Mesenteric fat pad (tissue), 1 donor: ENCODE measurements around the gene TRANK1. TPM values are rescaled to one million over a fixed set of nuclear protein-coding genes. Genes with fewer than 3 reads are reported as not detected.

ENCODE experiments used
- DNase-seq: peaks from one replicate; pipeline ENCODE4 v3.0.0-alpha.2; 2020; ENCODE audit warnings: low spot score
- total RNA-seq: library from RNA; stranded (reverse); fragmentation: NEBNext Ultra II Directional; extraction: Animal tissue kit (Norgen Biotek cat#: 25700); gene quantifications from one replicate; pipeline ENCODE4 v1.2.1, GENCODE V29; 2021
- donor health status: DM: yes; HTN: yes; CAD: no.

The TRANK1 gene
- total RNA-seq, 1 donor from 2014 or later = 14.7 TPM

DNA sequence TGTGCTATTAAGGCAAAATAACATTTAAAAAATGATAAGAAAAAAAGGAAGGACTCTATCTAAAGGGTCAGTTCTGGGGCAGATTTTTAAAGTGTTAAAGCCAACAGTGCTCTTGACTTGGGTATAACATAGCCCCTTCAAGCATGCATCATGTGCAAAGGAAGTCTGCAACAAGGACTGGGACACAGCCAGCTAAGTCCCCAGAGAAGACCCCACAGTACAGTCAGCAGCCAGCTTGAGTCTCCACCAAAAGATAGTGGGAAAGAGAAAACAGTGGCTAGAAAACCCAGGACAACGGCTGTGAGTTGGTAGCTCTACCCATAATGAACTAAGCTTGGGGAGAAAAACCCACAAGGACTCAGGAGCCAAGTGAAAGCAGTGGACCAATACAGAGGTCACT, 94.1 kb downstream of the TRANK1 start:
- no peak for DNase-seq

- no peak for DNase-seq
Measured at GRCh38 chr3:36846406-36846805, 98.4 kb downstream of the TRANK1 start.

DNA sequence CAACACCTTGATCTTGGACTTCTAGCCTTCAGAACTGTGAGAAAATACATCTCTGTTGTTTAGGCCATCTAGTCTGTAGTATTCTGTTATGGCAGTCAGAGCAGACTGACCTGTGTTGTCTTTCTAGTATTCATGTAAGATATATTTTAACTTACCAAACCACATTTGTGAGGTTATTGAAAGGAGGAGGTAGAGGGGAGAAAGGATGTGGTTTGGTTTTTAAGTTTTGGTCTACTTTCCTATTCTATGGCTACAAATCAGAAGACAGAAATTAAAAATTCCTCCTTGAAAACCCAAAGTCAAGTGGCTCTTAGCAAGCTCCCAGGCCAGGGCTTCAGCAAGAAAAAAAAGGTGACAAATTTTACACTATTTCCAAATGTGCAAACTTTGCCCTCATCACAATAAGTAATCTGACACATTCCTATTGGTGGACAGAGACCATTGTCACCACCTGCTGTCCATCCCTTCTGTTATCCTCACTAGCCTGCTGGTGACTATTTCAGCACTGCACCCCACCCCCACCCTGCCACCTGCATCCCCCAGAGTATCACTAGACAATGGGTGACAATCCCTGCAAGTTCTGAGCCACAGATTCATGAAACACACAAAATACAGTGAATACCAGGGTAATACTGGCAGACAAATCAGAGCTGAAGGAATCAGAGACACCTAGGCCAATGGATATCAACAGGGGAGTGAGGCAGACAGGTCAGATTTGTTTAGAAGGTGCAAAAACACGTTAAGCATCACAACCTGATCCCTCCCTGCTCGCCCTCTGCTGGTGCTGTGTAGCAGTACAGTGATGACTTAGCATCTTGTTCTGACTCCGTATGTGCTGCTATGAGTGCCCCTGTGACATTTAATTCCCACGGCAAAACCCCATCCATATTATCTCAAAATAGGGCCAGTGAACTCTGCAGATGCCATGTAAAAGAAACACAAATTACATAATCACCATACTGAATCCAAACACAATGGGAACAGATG, 101.5 kb downstream of the TRANK1 start:
- DNase-seq = no peak

GRCh38 chr3:36842275-36842674, 102.6 kb downstream of the TRANK1 start:
- DNase-seq = no peak

DNA sequence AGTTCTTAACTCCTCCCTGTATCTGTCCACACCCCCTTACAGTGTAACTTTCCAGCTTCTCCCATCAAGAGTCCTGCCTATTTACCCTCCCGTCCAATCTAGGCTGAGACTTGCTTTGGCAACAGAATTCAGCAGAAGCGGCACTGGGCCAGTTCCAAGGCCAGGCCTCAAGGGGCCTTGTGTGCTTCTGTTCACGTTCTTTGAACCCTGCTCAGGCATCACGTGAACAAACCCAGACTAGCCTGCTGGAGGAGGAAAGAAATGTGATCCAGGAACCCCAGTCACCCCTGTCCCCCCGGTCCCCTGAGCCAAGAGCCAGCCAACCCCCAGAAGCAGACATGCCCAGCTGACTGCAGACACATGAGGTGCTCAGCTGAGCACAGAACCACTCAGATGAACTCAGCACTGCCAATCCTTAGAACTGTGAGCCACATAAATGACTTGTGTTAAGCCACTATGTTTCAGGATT, 104.4 kb downstream of the TRANK1 start:
- DNase-seq = no peak

- no peak for DNase-seq
Measured at GRCh38 chr3:36837089-36837488, 107.8 kb downstream of the TRANK1 start.

DNA sequence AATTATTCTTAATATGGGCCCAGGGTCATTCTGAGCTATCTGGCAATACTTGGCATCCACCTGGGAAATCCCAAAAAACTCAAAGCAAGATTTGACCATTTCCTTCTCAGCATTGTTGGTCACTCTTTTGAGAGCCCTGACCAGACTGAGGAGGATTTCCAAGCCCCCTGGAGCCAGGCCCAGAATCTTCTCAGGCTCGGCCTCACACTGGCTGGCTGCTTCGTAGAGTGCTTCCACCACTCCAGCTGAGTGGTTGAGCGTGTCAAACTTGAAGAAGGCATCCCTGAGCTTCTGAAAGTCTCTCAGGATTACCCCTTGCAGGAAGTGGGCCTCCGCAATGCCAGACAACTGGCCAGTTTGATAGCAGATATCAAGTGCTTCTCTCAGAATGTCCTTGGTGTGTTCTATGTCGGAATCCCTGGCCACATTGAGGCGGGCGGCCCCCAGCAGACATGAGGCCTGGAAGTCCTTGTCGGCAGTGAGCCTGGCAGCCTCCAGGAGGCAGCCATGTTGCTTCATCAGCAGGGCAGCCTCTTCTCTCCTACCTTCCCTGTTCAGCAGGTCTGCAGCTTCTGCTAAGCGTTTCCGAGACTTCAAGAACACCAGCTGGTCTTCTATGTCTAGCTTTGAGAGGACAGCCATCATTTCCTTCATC, 111.6 kb downstream of the TRANK1 start:
- DNase-seq = no peak

DNA sequence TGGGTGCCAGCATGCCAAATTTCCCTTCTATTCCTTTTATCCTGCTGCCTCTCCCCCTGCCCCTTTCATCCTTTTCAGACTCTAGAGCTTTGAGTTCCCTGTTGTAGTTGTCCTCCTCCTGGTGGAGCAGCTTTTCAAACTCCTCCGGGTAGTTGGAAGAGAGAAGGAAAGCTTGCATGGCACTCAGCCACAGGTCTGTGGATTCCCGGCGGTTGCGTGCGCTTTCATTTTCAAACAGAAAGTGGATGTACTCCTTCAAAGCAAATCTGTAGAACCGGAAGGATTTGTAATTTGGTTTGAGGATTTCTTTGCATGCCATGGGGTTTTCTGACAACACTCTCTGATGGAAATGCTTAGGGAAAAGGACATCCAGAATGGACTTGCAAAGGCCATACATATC, 112.4 kb downstream of the TRANK1 start:
- DNase-seq = no peak

DNA sequence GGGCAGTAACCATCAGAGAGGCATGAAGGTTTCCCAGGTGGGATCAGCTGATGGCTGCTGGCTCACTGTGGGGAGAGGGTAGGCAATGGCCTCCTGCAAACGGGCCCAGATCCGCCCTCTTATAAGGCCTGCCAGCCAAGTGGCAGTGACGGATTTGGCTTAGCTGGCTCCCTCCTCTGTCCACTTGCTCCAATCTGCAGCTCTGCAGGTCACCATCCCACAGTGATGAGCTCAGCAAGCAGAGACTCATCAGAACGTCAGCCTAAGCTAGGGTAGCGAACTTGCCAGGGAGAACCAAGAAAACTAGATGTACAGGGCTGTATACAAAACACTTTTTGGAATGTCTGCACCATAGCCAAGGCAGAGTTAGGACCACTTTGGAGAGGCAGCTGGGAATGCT, 117.7 kb downstream of the TRANK1 start:
- no peak for DNase-seq

- no peak for DNase-seq
Measured at GRCh38 chr3:36826240-36826639, 118.6 kb downstream of the TRANK1 start.

GRCh38 chr3:36824443-36824842, 120.4 kb downstream of the TRANK1 start:
- DNase-seq = no peak

DNA sequence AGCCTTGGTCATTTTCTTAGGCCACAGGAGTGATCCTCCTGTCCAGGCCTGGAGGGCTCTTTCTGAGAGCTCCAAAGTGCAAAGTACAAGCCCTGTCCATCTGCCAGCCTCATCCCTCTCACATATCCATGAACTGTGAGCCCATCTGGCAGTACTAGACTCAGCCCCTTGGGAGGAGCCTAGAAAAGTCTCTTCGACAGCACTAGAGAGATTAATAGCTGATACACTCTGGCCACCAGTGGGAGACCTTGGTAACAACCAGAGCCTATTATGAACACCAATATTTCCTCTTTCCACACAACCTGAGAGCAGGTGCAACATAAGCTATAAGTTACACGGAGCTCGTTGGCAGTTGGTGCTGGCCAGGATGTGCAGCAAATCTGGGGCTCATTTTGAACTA, 121.0 kb downstream of the TRANK1 start:
- DNase-seq = no peak

- DNase-seq = no peak
Measured at GRCh38 chr3:36820083-36820482, 124.8 kb downstream of the TRANK1 start.

GRCh38 chr3:36817806-36818533, 126.9 kb downstream of the TRANK1 start:
- no peak for DNase-seq

DNA sequence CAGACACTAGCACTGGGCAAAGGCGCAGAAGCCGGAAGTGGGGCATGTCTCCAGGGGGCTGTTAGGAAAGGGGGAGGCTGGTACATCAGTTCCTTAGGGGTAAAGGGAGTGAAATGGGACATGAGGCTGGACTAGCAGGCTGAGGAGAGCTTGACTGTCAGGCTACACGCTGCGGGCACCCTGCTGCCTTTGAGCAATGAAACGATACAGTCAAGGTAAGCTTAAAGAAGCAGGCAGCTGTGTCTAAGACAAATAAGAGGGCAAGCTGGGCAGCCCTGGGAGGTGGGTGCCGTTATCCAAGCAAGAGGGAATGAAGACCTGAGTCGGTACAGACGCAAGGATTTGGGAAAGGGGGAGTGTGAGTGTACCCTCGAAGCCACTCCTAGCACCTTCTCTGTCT, 129.5 kb downstream of the TRANK1 start:
- no peak for DNase-seq

- no peak for DNase-seq
Measured at GRCh38 chr3:36814776-36815175, 130.1 kb downstream of the TRANK1 start.

GRCh38 chr3:36814066-36814717, 130.7 kb downstream of the TRANK1 start:
- no peak for DNase-seq

- DNase-seq = no peak
Measured at GRCh38 chr3:36813305-36813704, 131.5 kb downstream of the TRANK1 start.

DNA sequence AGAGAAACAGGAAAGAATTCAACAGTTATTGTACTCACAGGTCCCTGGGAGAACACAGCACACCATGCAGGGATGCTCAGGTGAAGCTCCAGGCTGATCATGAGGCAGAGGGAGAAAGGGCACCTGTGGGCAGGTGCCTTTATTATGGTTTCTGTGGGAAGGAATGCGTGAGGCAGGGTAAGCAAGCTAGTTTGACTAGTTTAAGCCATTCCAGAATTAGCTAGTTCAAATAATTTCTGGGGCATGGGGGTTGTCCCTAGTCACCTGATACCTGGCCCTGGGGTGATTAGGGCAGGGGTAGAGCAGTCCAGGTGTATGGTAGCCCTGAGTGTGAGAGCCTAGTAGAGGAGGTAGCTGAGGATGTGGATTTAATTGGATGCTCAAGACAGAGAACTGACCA, 132.6 kb downstream of the TRANK1 start:
- no peak for DNase-seq

DNA sequence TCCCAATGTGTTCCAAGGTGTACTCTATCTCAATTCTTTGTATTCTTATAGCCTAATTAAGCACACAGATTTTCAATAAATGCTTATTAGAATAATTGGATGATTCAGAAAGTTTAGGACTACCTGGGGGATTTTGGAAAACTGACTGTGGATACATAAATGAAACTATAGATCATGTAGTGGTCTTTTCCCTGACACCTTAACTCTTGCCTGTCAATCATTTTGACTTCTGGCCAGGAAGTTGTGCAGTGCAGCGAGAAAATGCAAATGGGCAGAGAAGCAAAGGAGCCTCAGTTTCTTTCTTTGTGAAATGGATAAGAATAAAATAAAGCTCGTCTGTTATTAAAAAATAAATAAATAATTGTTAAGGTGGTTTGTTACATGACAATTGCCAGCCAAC, 133.1 kb downstream of the TRANK1 start:
- DNase-seq = no peak
